ENCODE data around the gene ABT1. TPM values are rescaled to one million over a fixed set of nuclear protein-coding genes. Genes with fewer than 3 reads are reported as not detected.

ABT1 gene
- total and polyA plus RNA-seq, 2 of the 8 experiments (the other 6 are each of a cell fraction or from before 2014, with no cell fraction given), result 20.5 to 30.7 TPM

DNA sequence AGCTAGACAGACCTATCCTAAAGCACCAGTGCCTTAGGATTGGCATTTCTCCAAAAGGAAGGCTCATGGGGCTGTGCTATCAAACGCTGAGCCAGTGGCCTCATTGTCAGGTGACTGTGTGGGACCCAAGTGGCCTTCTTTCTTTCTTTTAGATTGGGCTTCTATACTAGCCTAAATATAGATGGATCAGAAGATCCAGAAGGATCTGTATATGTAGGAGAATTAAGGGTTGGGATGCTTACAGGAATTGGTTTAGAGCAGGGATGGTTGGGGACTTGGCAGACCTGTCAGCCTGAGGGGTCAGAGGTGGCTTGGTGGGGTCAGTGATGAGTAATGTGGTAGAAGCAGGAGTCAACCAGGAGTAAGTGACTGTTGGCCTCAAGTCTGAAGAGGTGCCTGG lies 14.8 kb downstream of the ABT1 start:
- no peak for FAIRE-seq
- Histone ChIP-seq H3K79me2 (ENCODE audit: control insufficient read depth in 1 of 2, insufficient read depth in 2 of 2, low read length in 2 of 2) (no peaks in the 10 kb centered on the region), H3K23ac (ENCODE audit: insufficient read length) (no peak overlapping the region), H3K9me3 (ENCODE audit: insufficient read depth in 2 of 2, low read depth in 1 of 2, low read length in 1 of 2) (no peaks in the 10 kb centered on the region), H3K4me2 (ENCODE audit: insufficient read depth in 1 of 2, low read depth in 2 of 2, low read length in 2 of 2) (no peak overlapping the region), H3K56ac (replicated peaks; ENCODE audit: insufficient read length, low read depth, low read length) (no peak overlapping the region), H2BK20ac (ENCODE audit: low read length) (no peak overlapping the region), H3K27me3 (replicated peaks in 1 of 4; ENCODE audit: control insufficient read depth in 3 of 4, extremely low read depth in 1 of 4, insufficient read depth in 3 of 4, low read length in 3 of 4) (peaks cover 34 to 55% (median 41%) of the 10 kb centered on the region in 4 experiments), H3K36me3 (ENCODE audit: control insufficient read depth in 2 of 4, insufficient read depth in 4 of 4, low read length in 3 of 4) (no peaks in the 10 kb centered on the region), H2AFZ (ENCODE audit: low read length) (no peak overlapping the region), H3K23me2 (ENCODE audit: low read depth, low read length) (peaks cover 13% of the 10 kb centered on the region; the same call in 1 of the 2 replicates), H3K27ac (ENCODE audit: low read depth, low read length) (no peak overlapping the region), H4K20me1 (replicated peaks in 1 of 2; ENCODE audit: control insufficient read depth in 1 of 2, insufficient read depth in 2 of 2, low read length in 2 of 2) (no peaks in the 10 kb centered on the region), H3K4me3 (ENCODE audit: extremely low read depth in 1 of 4, insufficient read depth in 2 of 4, low read depth in 3 of 4, low read length in 4 of 4) (no peak overlapping the region), H2BK5ac (ENCODE audit: low read depth, low read length) (no peak overlapping the region), H3K4ac (replicated peaks; ENCODE audit: insufficient read length, low read depth, low read length) (no peak overlapping the region), H4K5ac (ENCODE audit: insufficient read length, low read depth, low read length) (no peak overlapping the region), H4K91ac (replicated peaks; ENCODE audit: insufficient read length, low read length) (no peak overlapping the region), H3K18ac (ENCODE audit: extremely low read depth, low read length) (no peak overlapping the region), H3K9ac (replicated peaks in 1 of 4; ENCODE audit: extremely low read depth in 1 of 4, low read depth in 3 of 4, low read length in 3 of 4) (no peak overlapping the region), H2AK5ac (ENCODE audit: low read depth, low read length) (no peak overlapping the region; the same call in 1 of the 2 replicates), H4K8ac (ENCODE audit: extremely low read depth, insufficient read depth, low read length) (no peak overlapping the region), H2BK120ac (replicated peaks; ENCODE audit: low read depth, low read length) (no peak overlapping the region), H2BK15ac (ENCODE audit: low read length) (no peak overlapping the region), H3K4me1 (replicated peaks in 1 of 4; ENCODE audit: control insufficient read depth in 3 of 4, insufficient read depth in 4 of 4, low read length in 3 of 4) (peaks cover 0 to 4% (median 0%) of the 10 kb centered on the region in 4 experiments; a peak in 3 of 7 replicates), H2BK12ac (ENCODE audit: low read depth, low read length) (no peak overlapping the region), H3K79me1 (ENCODE audit: low read depth, low read length) (no peaks in the 10 kb centered on the region), H3K14ac (ENCODE audit: insufficient read length) (no peak overlapping the region)
- POLR2A ChIA-PET (ENCODE audit: partially characterized antibody), result interaction anchor here (1.3 kb wide), 1 partner anchor 535 kb away, joined by 3 read pairs; a partner anchor contains a TSS
- no peak for DNase-seq (ENCODE audit: low read depth in 1 of 2, low spot score in 2 of 2)
- CTCF ChIA-PET (ENCODE audit: partially characterized antibody), result no interaction called here
- 79% methylated on average over 1 of the region's 1 CpG; no CpG with 5 or more reads in 1 of the 2 experiments for WGBS, 2 experiments (ENCODE audit: extremely low coverage in 1 of 2, insufficient coverage in 1 of 2, insufficient read length in 1 of 2, insufficient replicate concordance in 2 of 2, low coverage in 1 of 2, low lambda C conversion rate in 2 of 2, missing lambda C conversion rate in 1 of 2)
- TF ChIP-seq GTF2F1 (IDR thresholded peaks at IDR 0.05; ENCODE audit: borderline replicate concordance, low read depth, low read length), result no peak
- TF ChIP-seq MAFK (IDR thresholded peaks at IDR 0.05; ENCODE audit: low read depth, low read length), result no peak
- TF ChIP-seq BRCA1 (IDR thresholded peaks at IDR 0.05; ENCODE audit: low read depth, low read length), result no peak
- no peak for TF ChIP-seq YY1 (IDR thresholded peaks at IDR 0.05; ENCODE audit: low read depth, low read length)
- TF ChIP-seq CTBP2 (IDR thresholded peaks at IDR 0.05; ENCODE audit: borderline replicate concordance, insufficient read depth, insufficient read length, low read length), result no peak
